Hepatocyte (in vitro differentiated cells): ENCODE results near the gene FREM1. TPM values are rescaled to one million over a fixed set of nuclear protein-coding genes. Genes with fewer than 3 reads are reported as not detected.

Experiments used
- DNase-seq: peaks from one replicate; pipeline ENCODE4 v3.0.0-alpha.2; 2016; ENCODE audit warnings: low spot score
- H2AFZ ChIP-seq: fragments of 200-600 bp; sonication (generic); 2 replicates; pipeline ENCODE4 v1.6.0; 2016; ENCODE audit warnings: antibody characterized with exemption, mild to moderate bottlenecking
- H3K27ac ChIP-seq: fragments of 200-600 bp; sonication (generic); 2 replicates; pipeline ENCODE4 v1.5.1; 2016; ENCODE audit warnings: mild to moderate bottlenecking
- H3K27me3 ChIP-seq: fragments of 200-600 bp; sonication (generic); 2 replicates; pipeline ENCODE4 v1.6.1; 2016
- H3K36me3 ChIP-seq: fragments of 200-600 bp; sonication (generic); replicated peaks from 2 replicates; pipeline ENCODE4 v1.5.1; 2016; ENCODE audit warnings: low read depth; ENCODE audit not compliant: insufficient read depth
- H3K4me1 ChIP-seq: fragments of 200-600 bp; sonication (generic); 2 replicates; pipeline ENCODE4 v1.5.1; 2016; ENCODE audit warnings: mild to moderate bottlenecking, moderate library complexity; ENCODE audit not compliant: insufficient read depth
- H3K4me2 ChIP-seq: fragments of 200-600 bp; sonication (generic); 2 replicates; pipeline ENCODE4 v1.6.0; 2016
- H3K4me3 ChIP-seq: fragments of 200-600 bp; sonication (generic); 2 replicates; pipeline ENCODE4 v1.5.1; 2016; ENCODE audit warnings: mild to moderate bottlenecking
- H3K79me2 ChIP-seq: fragments of 200-600 bp; sonication (generic); 2 replicates; pipeline ENCODE4 v1.6.0; 2017; ENCODE audit warnings: mild to moderate bottlenecking
- H3K9me2 ChIP-seq: fragments of 200-600 bp; sonication (generic); replicated peaks from 2 replicates; pipeline ENCODE4 v1.6.0; 2017; ENCODE audit warnings: mild to moderate bottlenecking; ENCODE audit not compliant: insufficient read depth
- H3K9me3 ChIP-seq: fragments of 200-600 bp; sonication (generic); 2 replicates; pipeline ENCODE4 v1.5.1; 2016; ENCODE audit warnings: low read depth, mild to moderate bottlenecking
- H4K20me1 ChIP-seq: fragments of 200-600 bp; sonication (generic); 2 replicates; pipeline ENCODE4 v1.6.0; 2016; ENCODE audit warnings: mild to moderate bottlenecking; ENCODE audit not compliant: insufficient read depth, poor library complexity, severe bottlenecking
- CTCF ChIP-seq: fragments of 200-600 bp; sonication (generic); IDR thresholded peaks from 2 replicates; pipeline ENCODE4 v1.5.1; 2016; ENCODE audit warnings: antibody characterized with exemption, mild to moderate bottlenecking; ENCODE audit not compliant: poor library complexity
- EZH2 ChIP-seq: fragments of 200-600 bp; sonication (generic); IDR thresholded peaks from 2 replicates; pipeline ENCODE4 v1.6.1; 2016; ENCODE audit warnings: antibody characterized with exemption, mild to moderate bottlenecking, borderline replicate concordance
- EZH2phosphoT487 ChIP-seq: fragments of 200-600 bp; sonication (generic); IDR thresholded peaks from one replicate; pipeline ENCODE4 v1.6.1; 2018; ENCODE audit warnings: antibody characterized with exemption, mild to moderate bottlenecking, low read depth, moderate library complexity; ENCODE audit not compliant: unreplicated experiment, severe bottlenecking
- WGBS: methylation state at CpG from one replicate; pipeline ENCODE4 v1.1.6; 2016; ENCODE audit warnings: low lambda C conversion rate; ENCODE audit errors: missing lambda C conversion rate; 5-methylcytosine and 5-hydroxymethylcytosine counted together
- polyA plus RNA-seq: library from polyadenylated mRNA; unstranded; fragments of >200 nt; fragmentation: Nextera tagmentation; extraction: Ambion mirVana; gene quantifications from 2 replicates; pipeline ENCODE4 v1.2.1, GENCODE V29; 2016
- total RNA-seq: library from RNA; depleted of rRNA; stranded (reverse); fragments of >200 nt; gene quantifications from 2 replicates; pipeline ENCODE4 v1.2.3, GENCODE V29; 2014

FREM1 gene
- total and polyA plus RNA-seq, 2 experiments from 2014 or later, result 9.7 to 36.1 TPM

- H3K9me2 ChIP-seq, result no peaks in the 10 kb centered on the region
- no peak overlapping the region for H3K4me3 ChIP-seq
- no peak for DNase-seq
- H3K4me1 ChIP-seq, result no peaks in the 10 kb centered on the region
- no peak overlapping the region for H3K4me2 ChIP-seq
- H3K27me3 ChIP-seq, result no peaks in the 10 kb centered on the region
- no peaks in the 10 kb centered on the region for H3K9me3 ChIP-seq
- H3K79me2 ChIP-seq, result no peaks in the 10 kb centered on the region
- TF ChIP-seq EZH2, result no peak
- TF ChIP-seq CTCF, result no peak
- no peak for TF ChIP-seq EZH2phosphoT487
- H2AFZ ChIP-seq, result no peak overlapping the region
- no peaks in the 10 kb centered on the region for H4K20me1 ChIP-seq
- 94% methylated on average over 8 of the region's 8 CpGs for WGBS
- H3K36me3 ChIP-seq, result no peaks in the 10 kb centered on the region
- no peak overlapping the region for H3K27ac ChIP-seq
Measured at GRCh38 chr9:14782286-14783051, 127.8 kb downstream of the FREM1 start.

- Histone ChIP-seq H3K9me3 (no peaks in the 10 kb centered on the region), H4K20me1 (no peaks in the 10 kb centered on the region), H3K27me3 (no peaks in the 10 kb centered on the region), H3K4me3 (no peak overlapping the region), H3K9me2 (no peaks in the 10 kb centered on the region), H3K4me2 (no peak overlapping the region), H3K4me1 (no peaks in the 10 kb centered on the region), H3K27ac (no peak overlapping the region), H2AFZ (no peak overlapping the region), H3K36me3 (no peaks in the 10 kb centered on the region), H3K79me2 (no peaks in the 10 kb centered on the region)
- no peak for DNase-seq
- 93% methylated on average over 4 of the region's 4 CpGs for WGBS
- no peak for TF ChIP-seq EZH2phosphoT487
Measured at GRCh38 chr9:14780693-14781092, 129.5 kb downstream of the FREM1 start.

- Histone ChIP-seq H3K36me3 (no peaks in the 10 kb centered on the region), H3K4me2 (no peak overlapping the region), H4K20me1 (no peaks in the 10 kb centered on the region), H3K27me3 (no peaks in the 10 kb centered on the region), H3K79me2 (no peaks in the 10 kb centered on the region), H3K27ac (no peak overlapping the region), H3K4me1 (no peaks in the 10 kb centered on the region), H3K4me3 (no peak overlapping the region), H3K9me3 (no peaks in the 10 kb centered on the region), H3K9me2 (no peaks in the 10 kb centered on the region), H2AFZ (no peak overlapping the region)
- TF ChIP-seq EZH2phosphoT487, result no peak
- TF ChIP-seq EZH2, result no peak
- TF ChIP-seq CTCF, result no peak
- 95% methylated on average over 5 of the region's 5 CpGs for WGBS
- no peak for DNase-seq
Measured at GRCh38 chr9:14780251-14780650, 130.0 kb downstream of the FREM1 start.

DNA sequence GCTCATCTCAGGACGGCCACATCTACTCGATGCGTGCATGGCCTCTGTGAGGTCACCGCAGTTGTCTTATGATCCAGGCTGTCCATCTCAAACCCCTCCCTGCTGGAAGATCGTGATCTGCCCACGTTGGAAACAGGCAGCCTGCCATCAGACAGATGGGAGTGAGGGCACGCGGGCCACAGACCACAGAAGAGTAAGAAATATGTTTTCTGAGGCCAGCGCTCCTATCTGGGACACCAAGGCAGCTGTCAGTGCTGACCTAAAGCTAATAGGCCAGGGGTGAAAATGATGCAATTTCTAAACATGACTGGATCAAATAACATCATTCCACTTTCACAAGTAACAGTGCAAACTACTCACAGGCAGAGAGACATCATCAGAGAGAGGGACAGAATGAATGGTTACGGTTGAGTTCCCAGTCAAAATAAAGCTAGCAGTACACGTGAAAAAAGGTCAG is 130.6 kb downstream of the FREM1 start:
- Histone ChIP-seq H3K4me2 (no peak overlapping the region), H3K27me3 (no peaks in the 10 kb centered on the region), H3K9me2 (no peaks in the 10 kb centered on the region), H3K27ac (no peak overlapping the region), H3K4me1 (no peaks in the 10 kb centered on the region), H3K4me3 (no peak overlapping the region), H3K79me2 (no peaks in the 10 kb centered on the region), H4K20me1 (no peaks in the 10 kb centered on the region), H3K9me3 (no peaks in the 10 kb centered on the region), H2AFZ (no peak overlapping the region), H3K36me3 (no peaks in the 10 kb centered on the region)
- DNase-seq, result no peak
- no peak for TF ChIP-seq EZH2
- TF ChIP-seq EZH2phosphoT487, result no peak
- TF ChIP-seq CTCF, result no peak
- WGBS, result 90% methylated on average over 11 of the region's 11 CpGs
